HG03469 (cell line): ENCODE results near the gene FAM193A.
A peak's percentile ranks its signal among the peaks of the same experiment; 100 is the strongest.
"Not testable (repeated sequence)": the region's sequence is repeated elsewhere in the genome, so short reads cannot be mapped to it uniquely, and the experiment has no call there.

Experiments used
- ATAC-seq: cut with Tn5 transposase; IDR thresholded peaks from one replicate; pipeline ENCODE4 v1.9.1; 2021; ENCODE audit warnings: mild to moderate bottlenecking, moderate library complexity, moderate number of reproducible peaks; ENCODE audit not compliant: unreplicated experiment

Gene FAM193A

GRCh38 chr4:2743518-2744445, 207.3 kb downstream of the FAM193A start:
- no peak for ATAC-seq

DNA sequence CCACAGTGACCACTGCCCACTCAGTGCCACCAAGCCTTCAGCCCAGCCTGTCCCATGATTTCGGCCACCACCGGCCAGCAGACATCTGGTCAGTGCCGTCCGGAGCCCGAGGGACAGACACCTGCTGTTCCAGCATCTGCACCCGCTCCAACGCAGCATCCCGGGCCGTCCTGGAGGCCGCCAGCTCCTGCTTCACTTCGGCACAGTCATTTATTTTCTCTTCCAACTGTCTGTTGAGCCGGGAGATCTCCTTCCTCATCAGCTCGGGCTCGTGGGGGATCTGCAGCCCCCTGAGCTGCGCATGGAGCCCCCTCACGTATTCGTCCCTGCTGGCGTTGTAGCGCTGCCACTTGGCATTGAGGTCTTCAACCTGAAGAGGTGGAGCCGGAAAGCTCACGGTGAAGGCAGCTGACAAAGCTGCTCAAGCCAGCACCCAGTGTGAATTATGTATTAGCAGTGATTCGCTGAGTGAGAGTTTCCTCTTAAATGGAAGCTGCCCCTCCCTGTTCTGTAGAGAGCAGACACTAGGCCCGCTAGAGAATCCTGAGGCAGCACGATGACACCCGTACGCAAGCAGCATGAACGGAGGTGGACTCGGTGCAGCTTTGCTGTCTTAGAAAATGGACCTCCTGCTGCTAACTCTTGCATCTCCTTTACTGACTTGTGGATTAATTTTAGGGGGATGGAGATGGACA, 208.3 kb downstream of the FAM193A start:
- no peak for ATAC-seq

DNA sequence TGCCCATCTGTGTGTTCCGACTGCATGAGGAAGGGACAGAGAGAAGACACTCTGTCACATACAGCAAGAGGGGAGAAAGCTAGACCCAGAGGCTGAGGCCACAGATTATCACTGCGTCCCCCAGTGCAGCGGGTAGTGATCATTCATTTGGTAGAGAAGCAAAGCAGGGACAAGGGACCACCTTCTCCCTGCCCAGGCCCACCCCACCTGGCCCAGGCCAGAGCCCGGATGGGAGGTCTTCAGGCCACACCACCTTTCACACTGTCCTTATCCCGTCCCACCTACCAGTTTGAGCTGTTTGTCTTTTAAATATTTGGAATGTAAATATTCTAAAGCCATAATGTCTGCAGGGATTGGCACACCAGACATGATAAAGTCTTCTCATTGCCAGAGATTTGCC, 209.1 kb downstream of the FAM193A start:
- no peak for ATAC-seq

DNA sequence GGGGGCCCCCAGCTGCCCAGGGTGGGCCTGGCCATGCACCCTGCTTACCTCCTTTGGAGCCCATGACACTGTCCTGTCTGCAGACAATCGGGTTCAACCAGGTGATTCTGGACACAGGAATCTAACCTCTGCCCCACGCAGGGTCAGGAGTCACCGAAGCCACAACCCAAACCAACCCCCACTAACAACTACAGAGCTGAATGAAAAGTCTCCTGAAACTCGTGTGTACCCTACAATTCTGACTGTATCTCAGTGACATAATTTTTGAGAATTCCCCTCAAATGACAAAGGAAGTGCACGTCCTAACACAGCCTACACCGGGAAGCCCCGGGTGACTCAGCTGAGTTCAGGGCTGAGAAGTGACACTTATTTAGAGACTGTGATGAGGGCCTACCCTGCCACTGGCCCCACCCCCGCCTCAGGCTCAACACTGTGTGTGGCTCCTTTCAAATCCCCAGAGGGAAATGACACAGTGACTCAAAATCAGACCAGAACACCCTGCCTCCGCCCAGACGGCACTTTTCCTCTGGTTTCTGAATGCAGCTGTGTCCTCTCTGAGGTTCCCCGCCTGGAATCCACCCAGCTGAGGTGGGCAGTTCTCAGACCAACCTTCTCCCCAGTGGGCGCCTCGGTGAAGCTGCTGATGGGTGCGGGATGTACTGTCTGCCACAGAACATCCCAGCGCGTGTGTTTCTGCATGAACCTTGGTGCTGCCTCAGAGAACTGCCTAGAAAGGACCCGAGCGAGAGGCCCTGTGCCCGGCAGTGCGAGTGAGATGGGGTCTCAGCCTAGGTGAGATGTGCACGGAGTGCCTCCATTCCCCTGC, 209.7 kb downstream of the FAM193A start:
- peak; percentile 68 for ATAC-seq

- ATAC-seq: no peak
Measured at GRCh38 chr4:2746891-2747695, 210.6 kb downstream of the FAM193A start.

DNA sequence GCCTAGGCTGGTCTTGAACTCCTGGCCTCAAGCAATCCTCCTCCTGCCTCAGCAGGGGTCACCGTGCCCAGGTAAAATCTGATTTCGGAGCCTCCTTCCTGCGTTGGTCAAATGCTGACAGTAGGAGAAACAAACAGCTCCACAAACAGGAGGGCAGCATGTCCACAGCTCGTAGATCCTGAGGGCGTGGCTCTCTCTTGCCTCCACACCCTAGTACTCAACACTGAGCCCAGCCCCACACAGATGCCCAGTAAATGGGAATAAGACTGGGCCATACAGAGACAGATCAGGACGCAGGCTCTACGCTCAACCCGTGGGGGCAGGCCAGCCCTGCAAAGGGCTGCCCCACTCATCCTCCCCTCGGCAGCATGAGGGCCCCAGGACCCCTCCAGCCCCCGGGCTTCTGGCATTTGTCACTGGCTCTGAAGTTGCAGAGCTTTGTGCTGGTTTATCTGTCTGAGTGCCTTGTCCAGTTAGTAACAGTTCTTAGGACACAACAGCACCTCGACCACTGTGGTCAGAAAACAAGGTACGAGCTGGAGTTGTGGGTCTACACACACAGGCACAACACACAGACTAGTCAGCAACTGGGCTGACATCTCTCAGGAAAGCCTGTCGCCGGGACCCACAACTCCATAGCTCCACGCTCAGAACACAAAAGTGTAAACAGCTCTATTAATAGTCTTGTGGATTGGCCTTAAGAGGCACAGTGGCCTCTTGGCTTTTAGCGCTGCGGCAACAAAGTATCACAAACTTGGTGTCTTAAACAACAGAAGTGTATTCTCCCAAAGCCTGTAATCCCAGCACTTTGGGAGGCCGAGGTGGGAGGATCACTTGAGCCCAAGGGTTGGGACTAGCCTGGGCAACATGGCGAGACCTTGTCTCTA, 214.5 kb downstream of the FAM193A start:
- no peak for ATAC-seq

GRCh38 chr4:2753436-2753835, 217.0 kb downstream of the FAM193A start:
- ATAC-seq: no peak

DNA sequence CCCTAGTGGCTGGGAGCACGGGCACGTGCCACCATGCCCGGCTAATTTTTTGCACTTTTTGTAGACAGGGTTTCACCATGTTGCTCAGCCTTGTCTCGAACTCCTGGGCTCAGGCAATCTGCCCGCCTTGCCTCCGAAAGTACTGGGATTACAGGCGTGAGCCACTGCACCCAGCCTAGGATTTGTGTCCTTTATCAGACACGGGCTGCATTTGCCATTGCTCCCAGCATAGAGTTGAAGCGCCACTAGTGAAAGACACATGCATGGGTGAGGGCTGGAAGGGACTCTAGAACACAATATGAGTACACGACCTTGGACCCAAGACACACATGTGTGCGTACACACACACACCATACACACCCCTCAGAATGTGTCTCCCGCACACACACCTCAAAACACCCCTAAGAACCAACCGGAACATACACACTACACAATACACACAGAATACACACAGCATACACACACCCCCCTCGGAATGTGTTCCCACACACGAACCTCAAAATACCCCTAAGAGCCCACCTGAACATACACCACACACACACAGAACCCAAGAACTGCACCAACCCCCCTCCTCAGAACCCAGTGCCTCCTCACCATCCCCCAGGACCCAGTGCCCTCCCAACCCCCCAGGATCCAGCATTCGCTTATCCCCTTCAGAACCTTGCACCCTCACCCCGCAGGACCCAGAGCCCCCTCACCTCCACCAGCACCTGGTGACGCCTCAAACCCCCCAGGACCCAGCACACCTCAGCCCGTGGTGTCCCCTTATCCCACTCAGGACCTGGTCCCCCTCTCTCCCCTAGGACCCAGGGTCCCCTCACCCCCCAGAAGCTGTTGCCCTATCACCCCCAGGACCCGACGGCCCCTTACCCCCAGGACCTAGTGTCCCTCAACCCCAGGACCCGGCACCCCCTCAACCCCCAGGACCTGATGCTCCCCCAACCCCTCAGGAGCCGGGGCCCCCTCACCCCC, 218.7 kb downstream of the FAM193A start:
- ATAC-seq: no peak

DNA sequence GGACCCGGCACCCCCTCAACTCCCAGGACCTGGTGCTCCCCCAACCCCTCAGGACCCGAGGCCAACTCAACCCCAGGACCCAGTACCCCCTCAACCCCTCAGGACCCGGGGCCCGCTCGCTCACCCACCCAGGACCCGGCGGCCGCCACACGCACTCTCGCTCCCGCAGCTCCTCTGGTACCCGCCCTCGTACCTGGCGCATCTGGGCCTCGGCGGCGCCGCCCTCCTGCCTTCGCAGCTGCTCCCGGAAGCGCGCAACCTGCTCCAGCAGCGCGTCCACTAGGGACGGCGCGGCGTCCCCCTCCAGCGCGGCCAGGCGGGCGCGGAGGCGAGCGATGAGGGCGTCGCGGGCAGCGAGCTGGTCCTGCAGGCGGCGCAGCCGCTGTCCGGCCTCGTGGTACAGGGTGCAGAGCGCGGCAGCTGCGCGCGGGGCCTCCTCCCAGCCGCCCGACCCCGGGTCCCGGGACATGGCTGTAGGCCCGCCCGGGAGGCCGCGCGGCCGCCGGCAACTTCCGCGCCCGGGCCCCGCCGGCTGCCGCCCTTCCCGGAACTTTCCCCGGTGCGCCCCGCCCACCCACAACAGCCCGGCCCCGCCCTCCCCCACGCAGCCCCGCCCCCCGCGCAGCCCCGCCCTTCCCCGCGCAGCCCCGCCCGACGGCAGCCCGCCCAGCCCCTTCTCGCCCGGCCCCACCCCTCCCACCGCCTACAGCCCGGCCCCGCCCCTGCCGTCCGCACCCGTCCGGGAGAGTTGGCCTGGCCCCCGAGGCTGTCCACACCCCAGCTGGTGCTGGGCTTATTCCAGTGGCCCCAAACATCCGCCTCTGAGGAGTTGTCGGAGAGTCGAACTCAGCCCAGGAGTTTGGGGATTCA, 219.6 kb downstream of the FAM193A start, which contains the start of gene TNIP2:
TSS of gene TNIP2 (minus strand) at position 516 of the 870 bp plus-strand sequence. CDS start at position 469, 47 bp downstream.
- ATAC-seq: peak; percentile 34

DNA sequence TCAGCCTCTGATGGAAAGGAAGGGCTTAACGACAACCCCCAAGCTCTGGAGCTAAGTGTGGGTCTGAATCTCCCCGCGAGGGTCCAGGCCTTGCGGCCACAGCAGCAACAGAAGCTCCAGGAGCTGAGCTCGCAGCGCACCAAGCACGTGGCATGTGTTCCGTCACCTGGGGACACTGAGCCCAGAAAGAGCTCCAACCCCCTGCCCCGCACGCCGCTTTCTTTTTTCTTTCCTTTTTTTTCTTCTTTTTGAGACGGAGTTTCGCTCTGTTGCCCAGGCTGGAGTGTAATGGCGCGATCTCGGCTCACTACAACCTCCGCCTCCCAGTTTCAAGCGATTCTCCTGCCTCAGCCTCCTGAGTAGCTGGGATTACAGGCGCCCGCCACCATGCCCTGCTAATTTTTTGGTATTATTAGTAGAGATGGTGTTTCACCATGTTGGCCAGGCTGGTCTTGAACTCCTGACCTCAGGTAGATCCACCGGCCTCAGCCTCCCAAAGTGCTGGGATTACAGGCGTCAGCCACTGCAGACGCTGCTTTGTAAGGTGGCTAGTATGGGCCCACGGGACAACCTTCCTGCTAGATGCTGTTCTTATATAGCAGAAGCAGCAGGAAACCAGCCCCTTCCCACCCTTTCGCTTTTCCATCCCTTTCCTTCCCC, 220.4 kb downstream of the FAM193A start:
- no peak for ATAC-seq

DNA sequence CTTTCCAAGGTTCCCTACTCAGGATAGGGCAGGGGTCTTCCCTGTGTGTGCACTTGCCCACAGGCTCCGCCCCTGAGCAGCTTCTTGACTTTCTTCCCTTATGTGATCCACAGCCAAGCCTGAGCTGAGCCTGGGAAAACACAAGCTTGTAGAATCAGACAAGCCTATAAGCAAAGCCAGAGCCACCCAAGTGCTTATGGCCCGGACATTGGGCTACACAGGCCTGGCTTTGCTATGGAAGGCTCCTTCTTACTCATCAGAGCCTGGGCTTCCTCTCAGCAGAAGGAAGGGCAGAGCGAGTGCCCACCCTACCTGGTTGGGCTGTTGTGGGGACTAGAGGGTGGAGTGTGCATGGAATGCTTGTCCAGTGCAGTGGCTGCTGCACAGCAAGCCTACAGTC, 221.0 kb downstream of the FAM193A start:
- no peak for ATAC-seq

GRCh38 chr4:2761035-2761923, 224.8 kb downstream of the FAM193A start:
- no peak for ATAC-seq

GRCh38 chr4:2762048-2762447, 225.6 kb downstream of the FAM193A start:
- ATAC-seq: no peak

DNA sequence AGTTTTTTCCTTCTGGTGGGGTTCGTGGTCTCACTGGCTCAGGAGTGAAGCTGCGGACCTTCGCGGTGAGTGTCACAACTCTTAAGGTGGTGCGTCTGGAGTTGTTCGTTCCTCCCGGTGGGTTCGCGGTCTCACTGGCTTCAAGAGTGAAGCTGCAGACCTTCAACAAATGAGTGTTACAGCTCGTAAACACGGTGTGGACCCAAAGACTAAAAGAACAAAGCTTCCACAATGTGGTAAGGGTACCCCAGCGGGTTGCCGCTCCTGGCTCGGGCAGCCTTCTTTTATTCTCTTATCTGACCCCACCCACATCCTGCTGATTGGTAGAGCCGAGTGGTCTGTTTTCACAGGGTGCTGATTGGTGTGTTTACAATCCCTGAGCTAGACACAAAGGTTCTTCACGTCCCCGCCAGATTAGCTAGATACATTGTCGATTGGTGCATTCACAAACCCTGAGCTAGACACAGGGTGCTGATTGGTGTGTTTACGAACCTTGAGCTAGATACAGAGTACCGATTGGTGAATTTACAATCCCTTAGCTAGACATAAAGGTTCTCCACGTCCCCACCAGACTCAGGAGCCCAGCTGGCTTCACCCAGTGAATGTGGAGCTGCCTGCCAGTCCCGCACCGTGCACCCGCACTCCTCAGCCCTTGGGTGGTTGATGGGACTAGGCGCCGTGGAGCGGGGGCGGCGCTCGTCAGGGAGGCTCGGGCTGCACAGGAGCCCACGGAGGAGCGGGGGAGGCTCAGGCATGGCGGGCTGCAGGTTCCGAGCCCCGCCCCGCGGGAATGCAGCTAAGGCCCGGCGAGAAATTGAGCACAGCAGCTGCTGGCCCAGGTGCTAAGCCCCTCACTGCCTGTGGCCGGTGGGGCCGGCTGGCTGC, 226.3 kb downstream of the FAM193A start:
- ATAC-seq: not testable (repeated sequence)
